ENCODE measurements around the gene CENPM. TPM values are rescaled to one million over a fixed set of nuclear protein-coding genes. Genes with fewer than 3 reads are reported as not detected.

Gene CENPM
- total and polyA plus RNA-seq, 2 donors (not counting 3 experiments of a cell fraction or from before 2014, with no cell fraction given) = 34.5 to 37.4 TPM

DNA sequence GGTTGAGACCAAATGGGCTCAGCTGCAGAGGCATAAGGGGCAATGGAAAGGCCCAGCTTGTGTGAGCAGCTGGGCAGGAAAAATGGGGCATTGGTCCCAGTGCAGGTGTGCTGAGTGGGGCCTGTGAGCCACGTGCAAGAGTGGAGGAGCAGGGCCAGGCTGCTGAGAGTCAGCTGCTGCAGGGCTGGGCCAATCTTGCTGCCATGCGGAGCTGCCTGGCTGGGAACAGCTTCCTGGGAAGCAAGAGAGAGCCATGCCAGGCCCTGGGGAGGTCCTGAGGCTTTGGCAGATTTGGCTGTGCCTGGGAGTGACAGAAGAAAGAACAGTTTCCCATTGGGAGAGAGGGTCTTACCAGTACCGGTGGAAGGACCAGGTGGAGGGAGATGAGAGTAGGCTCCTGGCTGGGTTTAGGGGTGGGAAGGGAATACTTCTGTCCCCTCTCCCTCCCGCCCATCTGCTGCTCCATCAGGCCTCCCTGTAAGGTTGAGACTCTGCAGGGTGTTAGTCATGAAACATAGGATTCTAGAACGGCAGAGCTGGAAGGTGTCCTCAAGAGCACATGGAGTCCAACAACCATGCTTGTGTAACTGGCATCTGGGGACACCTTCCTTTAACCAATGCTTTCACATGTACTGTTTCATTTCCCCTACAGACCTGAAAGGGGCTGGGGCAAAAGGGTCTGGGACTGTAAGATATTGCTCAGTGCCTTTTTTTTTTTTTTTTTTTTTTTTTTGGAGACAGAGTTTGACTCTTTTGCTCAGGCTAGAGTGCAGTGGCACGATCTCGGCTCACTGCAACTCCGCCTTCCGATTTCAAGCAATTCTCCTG is 32.7 kb upstream of the CENPM start:
- dilution Hi-C loops (cut with MboI; ENCODE audit: extremely low pct_ligation_motif_present, low sequenced_read_pairs) (no loop called here), intact Hi-C loops (cut with micrococcal nuclease) (no loop called here)
- BruUV-seq (replicated peaks) = no TSS peak
- CTCF ChIA-PET = interaction anchor here (1.5 kb wide), 1 partner anchor 8 kb away, joined by 3 read pairs; no protein-coding TSS in a partner anchor
- H3K79me2 ChIP-seq (ENCODE audit: control insufficient read depth, insufficient read depth, low read length) = no peaks in the 10 kb centered on the region
- FAIRE-seq (no peak), DNase-seq (ENCODE audit: low read depth, low spot score) (no peak)
- POLR2A ChIA-PET = no interaction called here
- H3K9ac ChIP-seq (replicated peaks; ENCODE audit: extremely low read depth, insufficient read depth, low read length) = no peak overlapping the region
- H2AFZ ChIP-seq (ENCODE audit: low read depth, low read length) = no peak overlapping the region
- H3K4me2 ChIP-seq (ENCODE audit: insufficient read depth, low read length) = no peak overlapping the region
- peaks cover 3% of the 10 kb centered on the region for H3K4me1 ChIP-seq (ENCODE audit: control insufficient read depth, extremely low read depth, insufficient read depth, low read length)
- H3K9me1 ChIP-seq (replicated peaks; ENCODE audit: control insufficient read depth, extremely low read depth, insufficient read depth, low read length) = no peaks in the 10 kb centered on the region
- no peaks in the 10 kb centered on the region for H4K20me1 ChIP-seq (replicated peaks; ENCODE audit: control insufficient read depth, extremely low read depth, insufficient read depth, low read length)
- H3K27ac ChIP-seq (ENCODE audit: insufficient read depth, low read depth, low read length) = no peak overlapping the region
- H3K9me3 ChIP-seq (replicated peaks; ENCODE audit: control insufficient read depth, insufficient read depth, low read length) = no peaks in the 10 kb centered on the region
- peaks cover 24 to 31% of the 10 kb centered on the region in 2 experiments for H3K27me3 ChIP-seq (ENCODE audit: control insufficient read depth in 2 of 2, insufficient read depth in 2 of 2, low read length in 2 of 2)
- no peaks in the 10 kb centered on the region for H3K36me3 ChIP-seq (ENCODE audit: control insufficient read depth in 2 of 2, extremely low read depth in 1 of 2, insufficient read depth in 2 of 2, low read length in 2 of 2)
- TF ChIP-seq, protein P1, sequence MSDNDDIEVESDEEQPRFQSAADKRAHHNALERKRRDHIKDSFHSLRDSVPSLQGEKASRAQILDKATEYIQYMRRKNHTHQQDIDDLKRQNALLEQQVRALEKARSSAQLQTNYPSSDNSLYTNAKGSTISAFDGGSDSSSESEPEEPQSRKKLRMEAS (IDR thresholded peaks at IDR 0.05; ENCODE audit: insufficient read depth, insufficient read length) = no peak
- TF ChIP-seq GATA2 (IDR thresholded peaks at IDR 0.05; ENCODE audit: insufficient read depth, insufficient read length, low read depth, low read length) (no peak), EZH2 (IDR thresholded peaks at IDR 0.05; ENCODE audit: borderline replicate concordance, low read depth, low read length, severe bottlenecking) (no peak), MYC (IDR thresholded peaks at IDR 0.05; ENCODE audit: low read depth, low read length) (no peak), CTCF (IDR thresholded peaks at IDR 0.05; ENCODE audit: extremely low read depth in 1 of 2, insufficient read depth in 1 of 2, low read depth in 1 of 2, low read length in 2 of 2) (no peak), POLR2A (IDR thresholded peaks at IDR 0.05; ENCODE audit: low read depth, low read length) (no peak), JUN (IDR thresholded peaks at IDR 0.05; ENCODE audit: borderline replicate concordance, insufficient read depth, insufficient read length, low read depth) (no peak)
- H3K4me3 ChIP-seq (replicated peaks in 1 of 3; ENCODE audit: insufficient read depth in 1 of 3, low read depth in 1 of 3, low read length in 3 of 3) = no peak overlapping the region
